GM12873 (cell line): ENCODE measurements around the gene ZGLP1.

Experiments
- TF ChIP-seq, protein P1 (sequence below): IDR thresholded peaks from 2 replicates; pipeline ENCODE4 v1.5.1; 2012; ENCODE audit warnings: low read depth, mild to moderate bottlenecking, moderate library complexity, low read length, control low read depth; ENCODE audit not compliant: insufficient read depth; ENCODE audit errors: missing control alignments

The ZGLP1 gene

DNA sequence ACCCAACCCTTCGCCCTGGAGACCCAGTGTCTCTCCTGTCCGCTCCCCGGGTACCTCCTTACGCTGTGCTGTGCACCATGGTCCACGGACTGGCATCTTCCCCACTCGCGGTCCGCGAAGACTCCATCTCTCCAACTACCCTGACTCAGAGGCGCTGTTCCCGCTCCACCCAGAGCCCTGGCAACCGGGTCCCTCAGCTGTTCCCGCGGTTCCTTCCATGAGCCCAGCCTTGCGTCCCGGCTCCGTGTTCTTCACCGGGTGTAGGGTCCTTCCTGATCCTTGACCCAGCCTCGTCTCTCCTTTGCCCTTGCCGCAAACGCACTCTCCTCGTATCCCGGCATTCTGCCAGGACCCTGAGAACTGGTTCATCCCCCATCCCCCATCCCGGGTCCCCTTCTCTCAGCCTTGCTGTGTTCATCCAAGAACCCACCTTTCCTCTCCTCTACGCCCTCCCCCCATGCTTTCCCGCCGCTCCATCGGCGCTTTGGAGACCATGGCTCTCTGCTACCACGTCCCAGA is 19.2 kb downstream of the ZGLP1 start:
- TF ChIP-seq, protein P1, sequence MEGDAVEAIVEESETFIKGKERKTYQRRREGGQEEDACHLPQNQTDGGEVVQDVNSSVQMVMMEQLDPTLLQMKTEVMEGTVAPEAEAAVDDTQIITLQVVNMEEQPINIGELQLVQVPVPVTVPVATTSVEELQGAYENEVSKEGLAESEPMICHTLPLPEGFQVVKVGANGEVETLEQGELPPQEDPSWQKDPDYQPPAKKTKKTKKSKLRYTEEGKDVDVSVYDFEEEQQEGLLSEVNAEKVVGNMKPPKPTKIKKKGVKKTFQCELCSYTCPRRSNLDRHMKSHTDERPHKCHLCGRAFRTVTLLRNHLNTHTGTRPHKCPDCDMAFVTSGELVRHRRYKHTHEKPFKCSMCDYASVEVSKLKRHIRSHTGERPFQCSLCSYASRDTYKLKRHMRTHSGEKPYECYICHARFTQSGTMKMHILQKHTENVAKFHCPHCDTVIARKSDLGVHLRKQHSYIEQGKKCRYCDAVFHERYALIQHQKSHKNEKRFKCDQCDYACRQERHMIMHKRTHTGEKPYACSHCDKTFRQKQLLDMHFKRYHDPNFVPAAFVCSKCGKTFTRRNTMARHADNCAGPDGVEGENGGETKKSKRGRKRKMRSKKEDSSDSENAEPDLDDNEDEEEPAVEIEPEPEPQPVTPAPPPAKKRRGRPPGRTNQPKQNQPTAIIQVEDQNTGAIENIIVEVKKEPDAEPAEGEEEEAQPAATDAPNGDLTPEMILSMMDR, result no peak

DNA sequence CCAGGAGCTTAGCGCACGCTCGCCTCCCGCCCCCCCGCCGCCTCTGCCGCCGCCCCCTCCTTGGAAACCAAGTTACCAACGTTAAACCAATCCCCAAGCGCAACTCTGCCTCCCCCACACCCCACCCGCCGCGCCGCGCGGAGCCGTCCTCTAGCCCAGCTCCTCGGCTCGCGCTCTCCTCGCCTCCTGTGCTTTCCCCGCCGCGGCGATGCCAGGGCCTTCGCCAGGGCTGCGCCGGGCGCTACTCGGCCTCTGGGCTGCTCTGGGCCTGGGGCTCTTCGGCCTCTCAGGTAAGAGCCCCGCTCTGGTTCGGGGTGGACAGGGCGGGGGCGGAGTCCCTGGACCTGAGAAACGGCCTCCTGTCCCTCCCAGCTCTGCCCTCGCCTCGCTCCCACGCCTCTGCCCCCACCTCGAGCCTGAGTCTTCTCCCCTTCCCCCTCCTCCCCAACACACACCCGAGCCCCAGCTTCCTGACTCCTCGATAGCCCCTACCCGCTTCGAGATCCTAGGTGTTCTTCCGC is 19.7 kb downstream of the ZGLP1 start, which contains the start of gene ICAM5:
Gene ICAM5 (plus strand): TSS at position 117 of the 521 bp plus-strand sequence. CDS start 92 bp downstream, at position 209.
- TF ChIP-seq, protein P1, result no peak

DNA sequence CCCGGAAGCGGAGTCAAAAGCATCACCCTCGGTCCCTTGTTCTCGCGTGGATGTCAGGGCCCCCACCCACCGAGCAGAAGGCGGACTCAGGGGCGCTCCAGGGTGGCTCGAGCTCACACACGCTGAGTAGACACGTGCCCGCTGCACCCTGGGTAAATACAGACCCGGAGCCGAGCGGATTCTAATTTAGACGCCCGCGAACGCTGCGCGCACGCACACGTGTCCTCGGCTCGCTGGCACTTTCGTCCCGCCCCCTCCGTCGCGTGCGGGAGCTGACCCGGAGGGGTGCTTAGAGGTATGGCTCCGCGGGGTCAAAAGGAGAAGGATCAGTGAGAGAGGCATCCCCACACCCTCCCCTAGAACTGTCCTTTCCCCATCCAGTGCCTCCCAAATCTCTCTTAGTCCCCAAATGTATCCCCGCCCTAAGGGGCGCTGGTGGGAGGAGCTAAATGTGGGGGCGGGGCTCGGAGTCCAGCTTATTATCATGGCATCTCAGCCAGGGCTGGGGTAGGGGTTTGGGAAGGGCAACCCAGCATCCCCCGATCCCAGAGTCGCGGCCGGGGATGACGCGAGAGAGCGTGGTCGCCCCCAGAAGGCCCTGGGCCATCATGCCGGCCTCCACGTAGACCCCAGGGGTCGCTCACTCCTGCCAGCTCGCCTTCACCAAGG is 20.3 kb downstream of the ZGLP1 start:
- TF ChIP-seq, protein P1, result no peak

DNA sequence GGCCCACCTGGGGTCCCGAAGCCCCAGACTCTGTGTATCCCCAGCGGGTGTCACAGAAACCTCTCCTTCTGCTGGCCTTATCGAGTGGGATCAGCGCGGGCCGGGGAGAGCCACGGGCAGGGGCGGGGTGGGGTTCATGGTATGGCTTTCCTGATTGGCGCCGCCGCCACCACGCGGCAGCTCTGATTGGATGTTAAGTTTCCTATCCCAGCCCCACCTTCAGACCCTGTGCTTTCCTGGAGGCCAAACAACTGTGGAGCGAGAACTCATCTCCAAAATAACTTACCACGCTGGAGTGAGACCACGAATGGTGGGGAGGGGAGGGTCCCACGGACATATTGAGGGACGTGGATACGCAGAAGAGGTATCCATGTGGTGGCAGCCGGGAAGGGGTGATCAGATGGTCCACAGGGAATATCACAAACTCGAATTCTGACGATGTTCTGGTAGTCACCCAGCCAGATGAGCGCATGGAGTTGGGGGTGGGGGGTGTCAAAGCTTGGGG is 20.9 kb downstream of the ZGLP1 start:
- TF ChIP-seq, protein P1, result no peak

DNA sequence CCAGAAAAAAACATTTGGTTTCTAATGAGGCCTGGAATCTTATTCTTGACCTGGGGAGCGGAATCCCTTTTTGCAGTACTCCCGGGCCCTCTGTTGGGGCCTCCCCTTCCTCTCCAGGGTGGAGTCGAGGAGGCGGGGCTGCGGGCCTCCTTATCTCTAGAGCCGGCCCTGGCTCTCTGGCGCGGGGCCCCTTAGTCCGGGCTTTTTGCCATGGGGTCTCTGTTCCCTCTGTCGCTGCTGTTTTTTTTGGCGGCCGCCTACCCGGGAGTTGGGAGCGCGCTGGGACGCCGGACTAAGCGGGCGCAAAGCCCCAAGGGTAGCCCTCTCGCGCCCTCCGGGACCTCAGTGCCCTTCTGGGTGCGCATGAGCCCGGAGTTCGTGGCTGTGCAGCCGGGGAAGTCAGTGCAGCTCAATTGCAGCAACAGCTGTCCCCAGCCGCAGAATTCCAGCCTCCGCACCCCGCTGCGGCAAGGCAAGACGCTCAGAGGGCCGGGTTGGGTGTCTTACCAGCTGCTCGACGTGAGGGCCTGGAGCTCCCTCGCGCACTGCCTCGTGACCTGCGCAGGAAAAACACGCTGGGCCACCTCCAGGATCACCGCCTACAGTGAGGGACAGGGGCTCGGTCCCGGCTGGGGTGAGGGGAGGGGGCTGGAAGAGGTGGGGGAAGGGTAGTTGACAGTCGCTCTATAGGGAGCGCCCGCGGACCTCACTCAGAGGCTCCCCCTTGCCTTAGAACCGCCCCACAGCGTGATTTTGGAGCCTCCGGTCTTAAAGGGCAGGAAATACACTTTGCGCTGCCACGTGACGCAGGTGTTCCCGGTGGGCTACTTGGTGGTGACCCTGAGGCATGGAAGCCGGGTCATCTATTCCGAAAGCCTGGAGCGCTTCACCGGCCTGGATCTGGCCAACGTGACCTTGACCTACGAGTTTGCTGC is 22.5 kb downstream of the ZGLP1 start, which contains the start of gene ICAM4:
Gene ICAM4 (plus strand): TSS at position 153 of the 935 bp plus-strand sequence. CDS start 58 bp downstream, at position 211.
- TF ChIP-seq, protein P1, result no peak

DNA sequence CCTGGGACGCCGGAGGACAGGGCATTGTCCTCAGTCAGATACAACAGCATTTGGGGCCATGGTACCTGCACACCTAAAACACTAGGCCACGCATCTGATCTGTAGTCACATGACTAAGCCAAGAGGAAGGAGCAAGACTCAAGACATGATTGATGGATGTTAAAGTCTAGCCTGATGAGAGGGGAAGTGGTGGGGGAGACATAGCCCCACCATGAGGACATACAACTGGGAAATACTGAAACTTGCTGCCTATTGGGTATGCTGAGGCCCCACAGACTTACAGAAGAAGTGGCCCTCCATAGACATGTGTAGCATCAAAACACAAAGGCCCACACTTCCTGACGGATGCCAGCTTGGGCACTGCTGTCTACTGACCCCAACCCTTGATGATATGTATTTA is 24.2 kb downstream of the ZGLP1 start:
- TF ChIP-seq, protein P1, result no peak
